Astrocyte (in vitro differentiated cells and primary cell): Measurements from ENCODE around the gene HMMR. TPM values are rescaled to one million over a fixed set of nuclear protein-coding genes. Genes with fewer than 3 reads are reported as not detected.

Experiments
- DNase-seq: peaks from one replicate; pipeline ENCODE4 v3.0.0-alpha.2; 2010; ENCODE audit warnings: low read depth
- FAIRE-seq: peaks from 2 replicates; lab custom pipeline; 2011; peaks lifted over from hg19 to GRCh38; lab: Jason Lieb, UNC
- H2AFZ ChIP-seq: 2 replicates; pipeline ENCODE4 v1.6.0; 2012; ENCODE audit warnings: low read depth, low read length, inconsistent platforms
- H3K27ac ChIP-seq: 2 replicates; pipeline ENCODE4 v1.5.1; 2011; ENCODE audit warnings: low read depth, low read length, inconsistent platforms
- H3K27me3 ChIP-seq: 2 replicates; pipeline ENCODE4 v1.6.0; 2011; ENCODE audit warnings: low read length, inconsistent platforms; ENCODE audit not compliant: insufficient read depth
- H3K36me3 ChIP-seq: 2 replicates; pipeline ENCODE4 v1.5.1; 2011; ENCODE audit warnings: low read length, inconsistent platforms; ENCODE audit not compliant: insufficient read depth
- H3K4me1 ChIP-seq: 2 replicates; pipeline ENCODE4 v1.5.1; 2011; ENCODE audit warnings: low read length, inconsistent platforms; ENCODE audit not compliant: insufficient read depth
- H3K4me2 ChIP-seq: 2 replicates; pipeline ENCODE4 v1.6.0; 2012; ENCODE audit warnings: low read length, inconsistent platforms
- H3K4me3 ChIP-seq: 2 replicates; pipeline ENCODE4 v1.5.1; 2011; ENCODE audit warnings: low read depth, mild to moderate bottlenecking, low read length, inconsistent platforms; ENCODE audit not compliant: insufficient read depth
- H3K79me2 ChIP-seq: 2 replicates; pipeline ENCODE4 v1.6.0; 2012; ENCODE audit warnings: mild to moderate bottlenecking, low read length, inconsistent platforms; ENCODE audit not compliant: insufficient read depth
- H3K9ac ChIP-seq: 2 replicates; pipeline ENCODE4 v1.6.0; 2012; ENCODE audit warnings: mild to moderate bottlenecking, low read length, inconsistent platforms
- H3K9me3 ChIP-seq: 2 replicates; pipeline ENCODE4 v1.5.1; 2012; ENCODE audit warnings: low read depth, mild to moderate bottlenecking, low read length, inconsistent platforms; ENCODE audit not compliant: insufficient read depth
- H4K20me1 ChIP-seq: 2 replicates; pipeline ENCODE4 v1.6.0; 2012; ENCODE audit warnings: low read length, inconsistent platforms; ENCODE audit not compliant: insufficient read depth
- H3K27ac Mint-ChIP-seq: one replicate; pipeline ENCODE4 v1.8.0; 2021; ENCODE audit warnings: mild to moderate bottlenecking, mixed read lengths; ENCODE audit not compliant: unreplicated experiment
- H3K27me3 Mint-ChIP-seq: one replicate; pipeline ENCODE4 v1.8.0; 2021; ENCODE audit warnings: low read depth, mixed read lengths; ENCODE audit not compliant: unreplicated experiment
- H3K36me3 Mint-ChIP-seq: one replicate; pipeline ENCODE4 v1.8.0; 2021; ENCODE audit warnings: low read depth, mixed read lengths; ENCODE audit not compliant: unreplicated experiment
- H3K4me1 Mint-ChIP-seq: one replicate; pipeline ENCODE4 v1.8.0; 2021; ENCODE audit warnings: low read depth, mixed read lengths; ENCODE audit not compliant: unreplicated experiment
- H3K4me3 Mint-ChIP-seq: one replicate; pipeline ENCODE4 v1.8.0; 2021; ENCODE audit warnings: mild to moderate bottlenecking, moderate library complexity, mixed read lengths; ENCODE audit not compliant: unreplicated experiment
- H3K9me3 Mint-ChIP-seq: one replicate; pipeline ENCODE4 v1.8.0; 2021; ENCODE audit warnings: mild to moderate bottlenecking, mixed read lengths; ENCODE audit not compliant: unreplicated experiment
- CTCF ChIP-seq: IDR thresholded peaks from 2 replicates; pipeline ENCODE4 v1.5.1; 2011; ENCODE audit warnings: low read depth, mild to moderate bottlenecking, inconsistent platforms, low read length, moderate library complexity; ENCODE audit not compliant: insufficient read depth
- EZH2 ChIP-seq: IDR thresholded peaks from 2 replicates; pipeline ENCODE4 v1.6.1; 2012; ENCODE audit warnings: mild to moderate bottlenecking, low read length, inconsistent platforms; ENCODE audit not compliant: insufficient read depth
- total RNA-seq: library from RNA; stranded (reverse); gene quantifications from 2 replicates; pipeline ENCODE4 v1.2.1, GENCODE V29; 2021

The HMMR gene
- total RNA-seq, 1 donor from 2014 or later = 4.0 TPM

DNA sequence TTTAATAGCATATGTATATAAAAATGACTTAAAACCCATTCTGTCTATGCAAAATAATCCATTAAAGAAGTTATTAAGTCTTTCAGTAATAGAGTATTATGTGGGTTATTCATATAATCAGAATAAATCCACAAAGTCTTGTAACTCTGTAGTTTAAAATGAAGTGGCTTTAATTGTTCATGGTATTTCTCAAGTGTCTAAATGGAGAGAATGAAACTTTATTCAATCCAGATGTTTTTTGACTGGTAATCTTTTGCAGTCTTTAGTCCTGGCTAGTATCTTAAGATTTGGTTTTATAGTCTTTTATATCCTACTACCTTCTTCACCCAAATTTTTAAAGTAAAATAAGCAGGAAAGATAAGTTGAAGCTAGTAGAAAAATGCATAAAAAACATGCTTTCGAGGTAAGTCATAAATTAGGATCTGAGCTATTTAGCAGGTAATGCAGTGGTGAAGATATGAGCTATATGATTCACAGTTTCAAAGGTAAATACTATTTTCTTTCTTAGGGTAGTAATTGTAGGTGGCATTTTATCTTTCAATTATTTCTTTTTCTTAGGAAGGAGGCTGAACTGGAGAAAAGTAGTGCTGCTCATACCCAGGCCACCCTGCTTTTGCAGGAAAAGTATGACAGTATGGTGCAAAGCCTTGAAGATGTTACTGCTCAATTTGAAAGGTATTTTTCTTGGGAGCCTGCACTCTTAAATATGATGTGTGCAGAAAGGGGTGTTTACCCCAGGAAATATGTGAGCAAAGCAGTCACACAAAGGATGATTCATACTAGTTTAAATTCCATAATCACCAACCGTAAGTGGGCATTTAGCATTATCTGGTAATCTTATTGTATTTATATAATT, 17.9 kb downstream of the HMMR start:
- peaks cover 9% of the 10 kb centered on the region for H3K4me1 Mint-ChIP-seq
- H4K20me1 ChIP-seq = no peaks in the 10 kb centered on the region
- H3K36me3 Mint-ChIP-seq = no peaks in the 10 kb centered on the region
- H3K9me3 Mint-ChIP-seq = no peaks in the 10 kb centered on the region
- peak; percentile 20 for DNase-seq
- H3K9me3 ChIP-seq = no peaks in the 10 kb centered on the region
- no peak overlapping the region for H3K9ac ChIP-seq
- no peak overlapping the region for H3K27ac Mint-ChIP-seq
- no peaks in the 10 kb centered on the region for H3K4me1 ChIP-seq
- no peak overlapping the region for H3K4me3 ChIP-seq
- peaks cover 7% of the 10 kb centered on the region for H3K36me3 ChIP-seq
- H2AFZ ChIP-seq = no peak overlapping the region
- H3K4me2 ChIP-seq = no peak overlapping the region
- no peak for FAIRE-seq
- H3K79me2 ChIP-seq = no peaks in the 10 kb centered on the region
- H3K27me3 Mint-ChIP-seq = no peaks in the 10 kb centered on the region
- H3K27ac ChIP-seq = no peak overlapping the region
- TF ChIP-seq EZH2 = no peak
- TF ChIP-seq CTCF = no peak
- H3K4me3 Mint-ChIP-seq = no peak overlapping the region
- no peaks in the 10 kb centered on the region for H3K27me3 ChIP-seq

DNA sequence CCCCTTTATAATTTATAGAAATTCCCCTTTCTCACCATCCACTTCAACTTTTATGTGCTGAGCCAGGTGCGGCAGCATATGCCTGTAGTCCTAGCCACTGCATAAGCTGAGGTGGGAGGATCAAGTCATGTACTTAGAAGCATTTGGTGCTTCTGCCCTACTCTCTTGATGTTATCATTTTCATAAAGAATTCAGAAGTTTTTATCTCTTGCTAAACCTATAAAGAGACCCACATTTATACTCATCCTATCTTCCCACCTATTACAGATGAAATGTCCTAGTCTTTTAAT, 18.5 kb downstream of the HMMR start:
- no peaks in the 10 kb centered on the region for H3K9me3 ChIP-seq
- Mint-ChIP-seq H3K9me3 (no peaks in the 10 kb centered on the region), H3K4me1 (peaks cover 9% of the 10 kb centered on the region), H3K27me3 (no peaks in the 10 kb centered on the region), H3K36me3 (no peaks in the 10 kb centered on the region), H3K27ac (no peak overlapping the region), H3K4me3 (no peak overlapping the region)
- peaks cover 4% of the 10 kb centered on the region for H3K36me3 ChIP-seq
- no peaks in the 10 kb centered on the region for H4K20me1 ChIP-seq
- FAIRE-seq (no peak), DNase-seq (no peak)
- no peak overlapping the region for H2AFZ ChIP-seq
- H3K27ac ChIP-seq = no peak overlapping the region
- H3K9ac ChIP-seq = no peak overlapping the region
- H3K4me2 ChIP-seq = no peak overlapping the region
- TF ChIP-seq EZH2 (no peak), CTCF (no peak)
- H3K4me1 ChIP-seq = no peaks in the 10 kb centered on the region
- no peaks in the 10 kb centered on the region for H3K27me3 ChIP-seq
- H3K79me2 ChIP-seq = no peaks in the 10 kb centered on the region
- no peak overlapping the region for H3K4me3 ChIP-seq

DNA sequence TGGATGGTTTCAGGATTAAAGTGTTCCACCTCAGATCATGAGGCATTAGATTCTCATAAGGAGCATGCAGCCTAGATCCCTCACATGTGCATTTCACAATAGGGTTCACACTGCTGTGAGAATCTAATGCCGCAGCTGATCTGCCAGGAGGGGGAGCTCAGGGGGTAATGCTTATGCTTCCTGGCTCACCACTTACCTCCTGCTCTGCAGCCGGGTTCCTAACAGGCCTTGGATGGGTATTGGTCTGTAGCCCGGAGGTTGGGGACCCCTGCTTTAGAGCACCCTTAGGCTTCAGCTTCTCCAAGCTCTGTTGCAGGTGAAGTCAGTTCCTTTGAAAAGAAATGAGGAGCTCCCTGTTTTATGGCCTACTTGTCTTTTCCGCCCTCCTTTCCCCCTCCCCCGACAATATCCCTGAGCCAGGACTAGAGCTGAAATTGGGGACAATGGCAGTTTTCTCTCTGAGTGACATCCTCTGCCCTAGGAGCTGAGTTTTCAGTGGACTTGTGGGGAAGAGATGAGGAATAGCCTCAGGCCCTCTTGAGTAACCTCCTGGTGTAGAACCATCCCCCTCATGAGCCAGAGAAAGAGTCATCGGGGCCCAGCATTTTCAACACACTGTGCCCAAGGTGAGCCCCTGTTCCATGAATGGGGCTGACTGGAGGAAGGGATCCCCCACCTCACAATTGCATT, 28.8 kb downstream of the HMMR start:
- FAIRE-seq (no peak), DNase-seq (no peak)
- no peak overlapping the region for H3K27ac ChIP-seq
- no peak overlapping the region for H3K9ac ChIP-seq
- H3K4me3 ChIP-seq = no peak overlapping the region
- no peaks in the 10 kb centered on the region for H3K4me1 Mint-ChIP-seq
- H3K36me3 Mint-ChIP-seq = no peaks in the 10 kb centered on the region
- H3K27ac Mint-ChIP-seq = no peak overlapping the region
- H3K4me3 Mint-ChIP-seq = no peak overlapping the region
- no peaks in the 10 kb centered on the region for H3K9me3 ChIP-seq
- H4K20me1 ChIP-seq = no peaks in the 10 kb centered on the region
- no peaks in the 10 kb centered on the region for H3K79me2 ChIP-seq
- no peaks in the 10 kb centered on the region for H3K9me3 Mint-ChIP-seq
- no peaks in the 10 kb centered on the region for H3K27me3 ChIP-seq
- no peaks in the 10 kb centered on the region for H3K27me3 Mint-ChIP-seq
- H3K4me2 ChIP-seq = no peak overlapping the region
- H3K4me1 ChIP-seq = no peaks in the 10 kb centered on the region
- peaks cover 2% of the 10 kb centered on the region for H3K36me3 ChIP-seq
- no peak overlapping the region for H2AFZ ChIP-seq
- TF ChIP-seq EZH2 (no peak), CTCF (no peak)
